SKM-1 treated with dmso at 0.1 percent for 144 hours (cell line): ENCODE data around the gene ACTMAP.
"Not testable (repeated sequence)": the region's sequence is repeated elsewhere in the genome, so short reads cannot be mapped to it uniquely, and the experiment has no call there.

Experiments
- DNase-seq: peaks from one replicate; lab custom pipeline; 2025; ENCODE audit not compliant: unreplicated experiment; lab: John Stamatoyannopoulos, UW

ACTMAP gene

GRCh38 chr19:40776364-40776763 is 26.1 kb upstream of the ACTMAP start:
- no peak for DNase-seq

- no peak for DNase-seq
These were observed 25.4 kb upstream of the ACTMAP start for GRCh38 chr19:40775632-40776022.

- no peak for DNase-seq
These were observed 24.8 kb upstream of the ACTMAP start, which contains the start of gene MIA for GRCh38 chr19:40774916-40775631. MIA (plus strand) TSS chr19:40775521; CDS start chr19:40775543, 22 bp downstream.

- not testable (repeated sequence) for DNase-seq
These were observed 21.0 kb upstream of the ACTMAP start for GRCh38 chr19:40771101-40771862.

GRCh38 chr19:40768869-40769268 is 18.6 kb upstream of the ACTMAP start:
- DNase-seq = no peak

- DNase-seq = not testable (repeated sequence)
These were observed 16.1 kb upstream of the ACTMAP start for GRCh38 chr19:40766385-40766784.

GRCh38 chr19:40763963-40764362 is 13.7 kb upstream of the ACTMAP start:
- no peak for DNase-seq

GRCh38 chr19:40763526-40763925 is 13.2 kb upstream of the ACTMAP start:
- DNase-seq = no peak

GRCh38 chr19:40762754-40763470 is 12.6 kb upstream of the ACTMAP start:
- DNase-seq = no peak

- DNase-seq = no peak
These were observed 9.1 kb upstream of the ACTMAP start for GRCh38 chr19:40759352-40759751.

- DNase-seq = no peak
These were observed 8.2 kb upstream of the ACTMAP start for GRCh38 chr19:40758491-40758890.

- DNase-seq = no peak
These were observed 6.3 kb upstream of the ACTMAP start for GRCh38 chr19:40756502-40757110.

- no peak for DNase-seq
These were observed 5.5 kb upstream of the ACTMAP start for GRCh38 chr19:40755791-40756190.

GRCh38 chr19:40755248-40755624 is 5.0 kb upstream of the ACTMAP start:
- DNase-seq = no peak

- DNase-seq = no peak
These were observed 4.5 kb upstream of the ACTMAP start for GRCh38 chr19:40754611-40755247.

GRCh38 chr19:40752257-40752781 is 2.0 kb upstream of the ACTMAP start:
- no peak for DNase-seq

GRCh38 chr19:40750874-40751537 is 729 bp upstream of the ACTMAP start, which contains the start of gene SNRPA:
SNRPA (plus strand) TSS chr19:40751203; CDS start chr19:40751409, 206 bp downstream.
- peak; percentile 94 for DNase-seq

- no peak for DNase-seq
These were observed 2.7 kb downstream of the ACTMAP start for GRCh38 chr19:40747536-40747935.

- DNase-seq = no peak
These were observed 4.9 kb downstream of the ACTMAP start for GRCh38 chr19:40745402-40745780.
